ENCODE results near the gene SULT1A1.
"Not testable (repeated sequence)": the region's sequence is repeated elsewhere in the genome, so short reads cannot be mapped to it uniquely, and the experiment has no call there.

The SULT1A1 gene

DNA sequence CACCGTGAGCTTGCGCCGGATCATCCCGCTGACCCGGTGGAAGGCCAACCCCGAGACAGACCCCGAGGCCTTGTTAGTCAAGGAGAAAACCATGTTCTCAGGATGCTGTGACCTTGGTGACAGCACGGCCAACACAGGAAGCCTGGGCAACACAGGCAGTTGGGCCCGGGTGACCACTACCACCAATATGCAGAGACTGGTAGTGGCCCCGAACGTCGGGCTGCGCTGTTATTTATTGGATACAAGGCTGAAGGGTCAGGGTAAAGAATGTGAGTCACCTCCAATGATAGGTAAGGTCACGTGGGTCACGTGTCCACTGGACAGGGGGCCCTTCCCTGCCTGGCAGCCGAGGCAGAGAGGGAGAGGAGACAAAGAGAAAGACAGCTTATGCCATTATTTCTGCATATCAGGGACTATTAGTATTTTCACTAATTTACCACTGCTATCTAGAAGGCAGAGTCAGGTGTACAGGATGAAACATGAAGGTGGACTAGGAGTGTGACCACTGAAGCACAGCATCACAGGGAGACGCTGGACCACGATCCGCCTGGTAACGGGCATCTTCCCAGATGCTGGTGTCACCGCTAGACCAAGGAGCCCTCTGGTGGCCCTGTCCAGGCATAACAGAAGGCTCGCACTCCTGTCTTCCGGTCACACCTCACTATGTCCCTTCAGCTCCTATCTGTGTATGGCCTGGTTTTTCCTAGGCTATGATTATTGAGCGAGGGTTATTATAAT is 5.8 kb upstream of the SULT1A1 start:
- H3K9me3 ChIP-seq (ENCODE audit: control insufficient read depth, insufficient read depth, low read length); H3K4me1 ChIP-seq (ENCODE audit: insufficient read depth, low read length); H3K36me3 ChIP-seq (ENCODE audit: insufficient read depth, low read length); H3K9ac ChIP-seq (ENCODE audit: low read depth, low read length): not testable (repeated sequence)

DNA sequence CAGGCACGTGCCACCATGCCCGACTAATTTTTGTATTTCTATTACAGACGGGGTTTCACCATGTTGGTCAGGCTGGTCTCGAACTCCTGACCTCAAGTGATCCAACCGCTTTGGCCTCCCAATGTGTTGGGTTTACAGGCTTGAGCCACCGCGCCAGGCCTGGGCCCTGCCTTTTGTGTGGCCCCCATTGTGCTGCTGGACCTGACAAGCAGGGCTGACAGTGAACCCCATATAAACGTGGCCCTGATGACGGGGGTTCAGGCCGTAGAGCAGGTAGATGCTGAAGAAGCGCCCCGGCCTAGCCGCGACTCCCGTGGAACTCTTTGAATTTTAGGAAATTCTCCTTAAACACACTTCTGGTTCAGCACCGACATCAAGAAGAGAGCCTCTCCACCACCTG is 4.7 kb upstream of the SULT1A1 start:
- H3K4me1 ChIP-seq (ENCODE audit: insufficient read depth, low read length) = peaks cover 12% of the 10 kb centered on the region; the same call in 1 of the 2 replicates
- not testable (repeated sequence) for H3K9me3 ChIP-seq (ENCODE audit: control insufficient read depth, insufficient read depth, low read length); H3K9ac ChIP-seq (ENCODE audit: low read depth, low read length); H3K36me3 ChIP-seq (ENCODE audit: insufficient read depth, low read length)

DNA sequence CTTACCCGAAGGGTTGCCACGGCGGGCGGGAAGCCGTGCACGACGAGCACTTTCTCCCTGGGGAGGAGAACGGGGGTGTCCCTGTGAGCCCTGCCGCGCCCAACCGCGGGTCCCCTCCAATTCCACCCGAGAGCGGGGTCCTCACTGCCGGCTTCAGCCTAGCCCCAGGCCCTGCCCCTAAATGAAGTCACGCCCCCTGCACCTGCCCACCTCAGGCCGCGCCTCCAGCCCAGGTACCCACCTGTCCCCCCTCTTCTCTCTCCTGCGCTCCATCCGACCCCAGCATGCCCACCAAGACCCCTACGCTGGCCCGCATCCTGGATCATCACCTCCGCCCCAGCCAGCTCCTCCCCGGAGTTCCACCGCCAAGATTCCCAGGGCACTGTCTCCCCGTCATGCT is 4.1 kb upstream of the SULT1A1 start:
- H3K4me1 ChIP-seq (ENCODE audit: insufficient read depth, low read length) = peaks cover 16% of the 10 kb centered on the region; the same call in 1 of the 2 replicates
- not testable (repeated sequence) for H3K9me3 ChIP-seq (ENCODE audit: control insufficient read depth, insufficient read depth, low read length); H3K9ac ChIP-seq (ENCODE audit: low read depth, low read length); H3K36me3 ChIP-seq (ENCODE audit: insufficient read depth, low read length)

DNA sequence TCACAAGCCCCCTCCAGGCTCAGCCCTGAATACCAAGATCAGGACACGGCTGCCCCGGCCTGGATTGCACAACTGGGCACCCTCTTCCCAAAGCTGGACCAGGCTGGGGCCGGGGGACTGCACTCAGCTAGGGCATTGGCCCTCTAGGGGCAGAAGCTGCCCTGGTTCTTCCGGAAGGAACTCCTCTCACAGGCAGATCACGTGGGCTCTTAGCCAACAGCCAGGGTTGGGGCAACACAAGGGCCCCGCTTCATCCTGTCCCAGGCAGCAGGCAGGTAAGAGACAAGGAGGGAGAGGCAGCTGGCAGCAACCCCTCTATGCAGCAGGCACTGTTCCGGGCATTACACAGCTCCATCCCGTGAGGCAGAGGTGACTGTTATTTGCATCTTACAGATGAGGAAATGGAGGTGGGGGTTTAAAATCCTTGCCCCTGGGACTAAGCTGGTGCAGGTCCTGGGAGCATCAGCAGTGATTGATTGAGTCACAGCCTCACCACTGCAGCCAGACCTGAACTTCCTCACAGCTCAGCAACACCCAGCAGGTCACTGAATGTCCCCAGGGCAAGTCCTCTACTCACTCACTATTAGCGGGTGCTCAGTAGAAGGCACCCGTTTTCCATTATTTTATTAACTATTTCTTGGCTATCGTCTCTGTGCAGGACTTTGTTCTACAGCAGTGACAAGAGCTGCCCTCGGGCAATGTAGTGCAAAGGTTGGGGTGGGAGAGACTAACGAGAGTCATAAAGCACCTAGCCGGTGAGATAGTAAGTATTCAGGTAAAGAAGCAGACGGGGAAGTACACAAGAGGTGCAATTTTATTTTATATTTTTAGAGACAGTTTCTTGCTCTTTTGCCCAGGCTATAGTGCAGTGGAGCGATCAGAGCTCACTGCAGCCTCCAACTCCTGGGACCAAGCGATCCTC is 2.8 kb upstream of the SULT1A1 start:
- H3K4me1 ChIP-seq (ENCODE audit: insufficient read depth, low read length) = peaks cover 15% of the 10 kb centered on the region; the same call in 1 of the 2 replicates
- not testable (repeated sequence) for H3K9me3 ChIP-seq (ENCODE audit: control insufficient read depth, insufficient read depth, low read length)

DNA sequence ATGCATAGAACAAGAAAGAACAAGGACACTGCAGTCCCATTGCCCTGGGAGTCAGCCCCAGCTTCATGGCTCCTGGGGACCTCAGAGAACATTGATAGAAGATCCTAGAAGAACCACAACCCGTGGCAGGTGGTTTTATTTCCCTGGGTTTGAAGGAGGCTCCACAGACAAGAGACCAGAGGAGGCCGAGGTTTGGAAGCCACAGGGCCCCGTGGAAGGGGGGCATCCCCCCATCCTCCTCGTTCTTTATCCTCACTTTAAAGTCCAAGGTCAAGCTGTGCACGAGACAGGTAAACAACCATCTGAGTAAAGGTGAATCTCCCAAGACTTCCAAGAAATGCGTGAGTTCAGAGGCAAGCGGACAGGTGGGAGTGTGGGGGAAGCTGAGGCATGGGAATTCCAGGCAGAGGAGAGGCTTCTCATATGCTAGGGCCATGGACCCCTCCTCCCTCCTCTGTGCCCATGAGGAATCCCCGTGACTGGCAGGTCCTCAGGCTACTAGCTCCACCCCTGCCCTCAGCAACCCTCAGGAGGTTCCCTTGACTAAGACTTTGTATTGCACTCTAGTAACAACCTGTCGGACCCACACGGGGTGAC is 849 bp upstream of the SULT1A1 start:
- H3K9ac ChIP-seq (ENCODE audit: low read depth, low read length) = no peak overlapping the region

More for the DNA sequence above, 2.8 kb upstream of the SULT1A1 start:
- not testable (repeated sequence) for H3K36me3 ChIP-seq (ENCODE audit: insufficient read depth, low read length); H3K9ac ChIP-seq (ENCODE audit: low read depth, low read length)

DNA sequence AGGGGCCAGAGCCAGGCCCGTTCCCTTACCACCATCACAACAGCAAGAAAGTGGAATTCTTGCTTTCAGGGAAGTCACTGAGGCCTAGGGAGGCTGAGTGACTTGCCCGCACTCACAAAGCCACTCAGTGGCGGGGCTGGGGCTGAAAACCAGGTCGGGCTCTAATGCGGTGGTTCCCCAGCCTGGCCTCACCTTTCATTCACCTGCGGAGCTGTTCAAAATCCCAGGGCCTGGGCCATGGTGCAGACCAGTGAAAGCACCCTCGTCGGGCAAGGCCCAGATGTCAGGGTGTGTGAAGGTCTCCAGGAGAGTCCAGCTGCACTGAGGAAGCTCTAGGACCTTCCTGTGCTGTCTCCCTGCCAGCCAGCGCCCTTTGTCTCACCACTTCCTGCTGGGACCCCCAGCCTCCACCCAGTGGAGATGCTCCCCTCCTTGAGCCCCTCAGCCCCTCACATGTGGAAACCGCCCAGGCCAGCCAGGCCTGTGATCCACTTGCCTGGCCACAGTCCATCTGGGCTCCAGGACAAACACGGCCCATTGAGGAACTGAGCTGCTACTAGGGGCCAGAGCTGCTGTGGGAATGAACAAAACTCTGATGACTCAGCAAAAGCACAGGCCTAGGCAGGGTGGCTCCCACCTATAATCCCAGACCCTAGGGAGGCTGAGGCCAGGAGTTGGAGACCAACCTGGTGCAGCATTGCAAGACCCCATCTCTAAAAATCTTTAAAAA is 812 bp downstream of the SULT1A1 start:
- H3K9me3 ChIP-seq (ENCODE audit: control insufficient read depth, insufficient read depth, low read length); H3K36me3 ChIP-seq (ENCODE audit: insufficient read depth, low read length); H3K9ac ChIP-seq (ENCODE audit: low read depth, low read length): not testable (repeated sequence)
- H3K4me1 ChIP-seq (ENCODE audit: insufficient read depth, low read length) = peaks cover 11% of the 10 kb centered on the region; the same call in 1 of the 2 replicates

More for the DNA sequence above, 849 bp upstream of the SULT1A1 start:
- H3K9me3 ChIP-seq (ENCODE audit: control insufficient read depth, insufficient read depth, low read length) = no peaks in the 10 kb centered on the region
- H3K4me1 ChIP-seq (ENCODE audit: insufficient read depth, low read length) = peaks cover 11% of the 10 kb centered on the region; the same call in 1 of the 2 replicates
- H3K36me3 ChIP-seq (ENCODE audit: insufficient read depth, low read length) = no peaks in the 10 kb centered on the region

DNA sequence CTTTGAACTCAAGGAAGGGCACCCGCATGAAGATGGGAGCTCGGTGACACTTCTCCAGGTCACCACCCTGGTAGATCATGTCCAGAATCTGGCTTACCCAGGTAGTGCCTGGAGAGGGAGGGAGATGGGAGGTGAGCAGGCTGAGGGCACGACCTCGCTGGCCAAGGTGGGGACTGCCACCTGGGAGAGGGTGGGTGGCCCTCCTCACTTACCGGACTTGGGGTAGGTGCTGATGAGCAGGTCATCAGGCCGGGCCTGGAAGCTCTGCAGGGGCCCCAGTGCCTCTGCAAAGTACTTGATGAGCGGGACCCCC is 1.4 kb downstream of the SULT1A1 start:
- H3K9me3 ChIP-seq (ENCODE audit: control insufficient read depth, insufficient read depth, low read length); H3K9ac ChIP-seq (ENCODE audit: low read depth, low read length); H3K36me3 ChIP-seq (ENCODE audit: insufficient read depth, low read length): not testable (repeated sequence)
- H3K4me1 ChIP-seq (ENCODE audit: insufficient read depth, low read length) = peaks cover 11% of the 10 kb centered on the region; the same call in 1 of the 2 replicates

DNA sequence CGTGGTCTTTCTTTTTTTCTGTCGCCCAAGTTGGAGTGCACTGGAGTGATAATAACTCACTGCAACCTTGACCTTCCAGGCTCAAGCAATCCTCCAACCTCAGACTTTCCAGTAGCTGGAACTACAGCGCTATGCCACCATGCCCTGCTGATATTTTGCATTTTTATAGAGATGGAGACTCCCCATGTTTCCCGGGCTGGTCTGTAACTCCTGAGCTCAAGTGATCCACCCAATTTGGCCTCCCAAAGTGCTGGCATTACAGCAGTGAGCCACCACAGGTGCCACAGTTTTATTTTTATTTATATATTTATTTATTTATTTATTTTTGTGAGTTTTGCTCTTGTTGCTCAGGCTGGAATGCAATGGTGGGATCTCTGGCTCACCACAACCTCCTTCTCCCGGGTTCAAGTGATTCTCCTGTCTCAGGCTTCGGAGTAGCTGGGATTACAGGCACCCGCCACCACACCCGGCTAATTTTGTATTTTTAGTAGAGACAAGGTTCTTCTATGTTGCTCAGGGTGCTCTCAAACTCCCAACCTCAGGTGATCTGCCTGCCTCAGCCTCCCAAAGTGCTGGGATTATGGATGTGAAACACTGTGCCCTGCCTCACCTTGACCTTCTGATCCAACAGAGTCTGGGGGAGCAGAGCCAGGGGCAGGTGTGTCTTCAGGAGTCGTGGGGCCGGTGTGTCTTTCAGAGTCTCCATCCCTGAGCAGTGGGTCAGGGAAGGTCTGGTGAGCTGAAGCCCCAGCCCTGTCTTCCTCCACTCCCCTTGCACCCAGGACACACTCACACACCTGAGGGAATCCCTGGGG is 2.0 kb downstream of the SULT1A1 start:
- not testable (repeated sequence) for H3K9ac ChIP-seq (ENCODE audit: low read depth, low read length); H3K36me3 ChIP-seq (ENCODE audit: insufficient read depth, low read length); H3K9me3 ChIP-seq (ENCODE audit: control insufficient read depth, insufficient read depth, low read length)
- peaks cover 11% of the 10 kb centered on the region; the same call in 1 of the 2 replicates for H3K4me1 ChIP-seq (ENCODE audit: insufficient read depth, low read length)

DNA sequence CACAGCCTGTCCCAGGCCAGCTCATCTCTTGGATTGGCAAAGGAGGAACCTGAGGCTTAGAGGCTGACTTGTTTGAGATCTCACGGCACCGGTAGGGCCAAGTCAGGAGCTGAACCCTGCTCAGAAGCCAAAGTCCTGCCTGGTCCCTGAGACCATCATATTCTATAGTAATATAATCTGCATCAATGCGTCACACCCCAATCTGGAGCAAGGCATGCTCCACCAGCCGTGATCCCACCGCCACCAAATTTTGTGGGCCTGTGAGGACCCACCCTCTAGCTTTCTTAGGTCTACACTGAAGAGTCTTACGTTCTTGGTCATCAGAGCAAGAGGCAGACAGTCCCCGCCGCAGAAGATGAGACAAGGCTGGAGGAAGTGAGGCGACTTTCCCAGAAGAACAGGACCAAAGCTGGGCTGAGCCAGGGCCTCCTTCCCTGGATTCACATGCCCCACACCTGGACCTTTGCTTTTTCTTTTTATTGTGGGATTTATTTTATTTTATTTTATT is 2.7 kb downstream of the SULT1A1 start:
- Histone ChIP-seq H3K9ac (ENCODE audit: low read depth, low read length) (no peak overlapping the region), H3K9me3 (ENCODE audit: control insufficient read depth, insufficient read depth, low read length) (no peaks in the 10 kb centered on the region), H3K4me1 (ENCODE audit: insufficient read depth, low read length) (peaks cover 11% of the 10 kb centered on the region; the same call in 1 of the 2 replicates), H3K36me3 (ENCODE audit: insufficient read depth, low read length) (no peaks in the 10 kb centered on the region)

DNA sequence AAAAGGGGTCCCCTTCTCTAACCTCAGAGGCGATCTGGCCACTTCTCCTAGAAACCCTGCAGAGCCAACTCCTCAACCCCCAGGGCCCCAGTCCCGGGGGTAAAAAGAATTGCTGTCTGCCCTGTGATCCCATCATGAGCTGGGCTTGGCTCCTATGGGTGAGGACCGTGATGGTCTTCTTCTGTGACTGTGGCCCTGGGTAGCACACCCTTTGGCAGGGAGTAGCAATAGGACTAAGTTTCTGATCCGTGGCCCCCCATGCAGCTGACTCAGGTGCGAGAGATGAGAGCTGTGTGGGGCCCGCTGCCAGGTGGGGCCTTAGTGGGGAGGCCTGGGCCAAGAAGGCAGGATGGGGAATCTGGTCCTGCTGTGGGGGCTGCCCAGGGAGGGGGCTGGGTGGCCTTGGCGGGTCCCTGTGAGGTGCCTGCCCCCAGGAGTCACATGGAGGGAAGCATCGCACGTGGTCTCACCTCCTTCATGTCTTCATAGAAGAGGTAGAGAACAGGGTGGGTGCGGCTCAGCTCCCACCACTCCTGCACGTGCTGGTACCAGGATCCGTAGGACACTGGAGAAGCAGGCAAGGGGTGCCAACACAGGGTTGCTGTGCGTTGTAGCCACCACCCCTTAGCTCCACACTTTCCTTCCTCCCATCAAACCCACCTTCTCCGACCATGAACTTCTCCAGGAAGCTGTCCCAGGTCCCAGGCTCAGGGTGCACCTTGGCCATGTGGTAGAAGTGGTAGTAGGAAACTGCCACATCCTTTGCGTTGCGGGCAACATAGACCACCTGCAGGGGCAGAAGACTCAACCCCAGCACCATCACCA is 3.3 kb downstream of the SULT1A1 start:
- no peaks in the 10 kb centered on the region for H3K36me3 ChIP-seq (ENCODE audit: insufficient read depth, low read length)
- peaks cover 11% of the 10 kb centered on the region; the same call in 1 of the 2 replicates for H3K4me1 ChIP-seq (ENCODE audit: insufficient read depth, low read length)
- H3K9me3 ChIP-seq (ENCODE audit: control insufficient read depth, insufficient read depth, low read length) = no peaks in the 10 kb centered on the region

DNA sequence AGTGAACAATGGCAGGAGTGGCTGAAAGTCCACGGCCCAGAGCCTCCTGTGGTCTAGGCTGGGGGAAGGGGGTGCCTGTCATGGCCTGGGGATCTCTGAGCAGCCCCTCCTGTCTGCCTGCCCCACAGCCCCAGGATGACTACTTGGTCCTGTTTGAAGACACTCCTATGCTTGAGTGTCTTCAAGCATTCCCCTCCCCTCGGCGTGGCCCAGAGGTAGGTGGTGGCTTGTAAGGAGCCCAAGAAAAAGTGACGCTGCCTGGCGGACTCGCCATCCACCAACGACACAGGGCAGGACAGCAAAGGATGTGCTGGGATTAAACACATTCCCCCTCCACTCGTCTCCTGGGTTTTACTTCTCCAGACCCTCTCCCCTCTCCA is 5.7 kb downstream of the SULT1A1 start:
- Histone ChIP-seq H3K9ac (ENCODE audit: low read depth, low read length) (no peak overlapping the region), H3K9me3 (ENCODE audit: control insufficient read depth, insufficient read depth, low read length) (no peaks in the 10 kb centered on the region), H3K36me3 (ENCODE audit: insufficient read depth, low read length) (no peaks in the 10 kb centered on the region), H3K4me1 (ENCODE audit: insufficient read depth, low read length) (0 out of 2 replicates have a peak, but pooled peaks cover under 1% of the 10 kb centered on the region)

More for the DNA sequence above, 3.3 kb downstream of the SULT1A1 start:
- H3K9ac ChIP-seq (ENCODE audit: low read depth, low read length) = no peak overlapping the region

DNA sequence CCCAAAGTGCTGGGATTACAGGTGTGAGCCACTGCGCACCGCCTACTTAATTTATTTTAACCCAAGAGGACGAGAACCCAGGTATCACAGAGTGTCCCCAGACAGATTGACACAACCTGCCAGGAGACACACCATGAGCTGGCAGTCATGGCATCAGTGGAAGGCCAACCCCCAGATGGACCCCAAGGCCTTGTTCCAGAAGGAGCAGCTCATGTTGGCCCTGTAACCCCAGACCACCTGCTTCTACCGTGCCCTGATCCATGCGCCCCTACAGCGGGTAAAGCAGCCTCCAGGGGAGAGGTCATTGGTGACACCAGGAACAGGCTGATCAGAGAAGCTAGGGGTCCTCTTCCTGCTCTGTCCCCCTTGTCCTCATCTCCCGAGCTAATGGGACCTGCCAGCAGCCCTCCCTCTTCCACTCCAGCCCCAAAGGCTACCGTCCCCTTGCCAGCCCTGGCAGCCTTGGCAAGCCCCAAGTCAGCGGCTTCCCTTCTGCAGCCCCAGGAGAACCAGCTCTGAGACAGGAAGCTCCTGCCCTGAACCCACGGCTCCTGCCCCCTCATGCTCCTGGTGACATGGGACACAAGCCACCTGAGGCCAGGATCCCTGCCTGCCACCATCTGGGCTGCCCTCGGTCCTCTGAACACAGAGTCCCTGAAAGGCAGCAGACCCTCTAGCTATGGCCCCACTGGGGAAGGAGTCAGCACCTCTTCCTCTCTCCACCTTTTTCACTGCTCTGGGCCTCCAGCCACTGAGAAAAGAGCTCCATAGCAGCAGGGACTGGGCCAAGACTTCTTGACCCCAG is 6.3 kb downstream of the SULT1A1 start:
- Histone ChIP-seq H3K36me3 (ENCODE audit: insufficient read depth, low read length) (no peaks in the 10 kb centered on the region), H3K9ac (ENCODE audit: low read depth, low read length) (no peak overlapping the region), H3K9me3 (ENCODE audit: control insufficient read depth, insufficient read depth, low read length) (no peaks in the 10 kb centered on the region), H3K4me1 (ENCODE audit: insufficient read depth, low read length) (no peaks in the 10 kb centered on the region)

Measured in ES-I3 (cell line).